Measurements from ENCODE around the gene PCSK6. TPM values are rescaled to one million over a fixed set of nuclear protein-coding genes. Genes with fewer than 3 reads are reported as not detected.

PCSK6 gene
- total RNA-seq, 1 experiment from 2014 or later = 3.7 TPM

- ChIA-PET CTCF (no interaction called here), POLR2A (ENCODE audit: unreplicated experiment) (no interaction called here)
- no peak overlapping the region for H3K4me2 ChIP-seq (ENCODE audit: low read length)
- H3K27me3 ChIP-seq (ENCODE audit: low read length) = peaks cover 22% of the 10 kb centered on the region
- H3K9me2 ChIP-seq (replicated peaks; ENCODE audit: low read length) = no peaks in the 10 kb centered on the region
- no peak overlapping the region for H3K4me3 ChIP-seq (ENCODE audit: low read length)
- no peaks in the 10 kb centered on the region for H3K9me3 ChIP-seq (ENCODE audit: low read length)
- no peak for TF ChIP-seq CTCF (conservative IDR thresholded peaks at IDR 0.05; ENCODE audit: low read depth, low read length)
- no peak for TF ChIP-seq EZH2 (IDR thresholded peaks at IDR 0.05; ENCODE audit: low read length, unreplicated experiment)
- no peak for TF ChIP-seq EZH2phosphoT487 (IDR thresholded peaks at IDR 0.05; ENCODE audit: borderline replicate concordance, low read length)
- DNase-seq (no peak), ATAC-seq (no peak)
- no TSS peak for BruUV-seq (replicated peaks)
- H3K4me1 ChIP-seq (ENCODE audit: insufficient read depth, low read length) = no peaks in the 10 kb centered on the region
- no peak overlapping the region for H2AFZ ChIP-seq (ENCODE audit: low read length)
- H3K9ac ChIP-seq (ENCODE audit: low read length) = no peak overlapping the region
- H3K27ac ChIP-seq (ENCODE audit: low read length) = no peak overlapping the region
- H4K20me1 ChIP-seq (ENCODE audit: low read length) = no peaks in the 10 kb centered on the region
- H3K36me3 ChIP-seq (ENCODE audit: low read depth, low read length) = no peaks in the 10 kb centered on the region
- no peaks in the 10 kb centered on the region for H3F3A ChIP-seq (ENCODE audit: low read length, unreplicated experiment)
- intact Hi-C loops (cut with micrococcal nuclease) = no loop called here
- H3K79me2 ChIP-seq (ENCODE audit: low read length) = no peaks in the 10 kb centered on the region
Measured at GRCh38 chr15:101429191-101429590, 60.3 kb downstream of the PCSK6 start.

GRCh38 chr15:101428758-101429157 is 60.7 kb downstream of the PCSK6 start:
- intact Hi-C loops (cut with micrococcal nuclease) = no loop called here
- H3K36me3 ChIP-seq (ENCODE audit: low read depth, low read length) = no peaks in the 10 kb centered on the region
- BruUV-seq (replicated peaks) = no TSS peak
- H3K27me3 ChIP-seq (ENCODE audit: low read length) = peaks cover 25% of the 10 kb centered on the region
- no peaks in the 10 kb centered on the region for H3K9me2 ChIP-seq (replicated peaks; ENCODE audit: low read length)
- POLR2A ChIA-PET (ENCODE audit: unreplicated experiment) = no interaction called here
- no peak for TF ChIP-seq EZH2 (IDR thresholded peaks at IDR 0.05; ENCODE audit: low read length, unreplicated experiment)
- no peak for TF ChIP-seq CTCF (conservative IDR thresholded peaks at IDR 0.05; ENCODE audit: low read depth, low read length)
- TF ChIP-seq EZH2phosphoT487 (IDR thresholded peaks at IDR 0.05; ENCODE audit: borderline replicate concordance, low read length) = no peak
- H3K4me3 ChIP-seq (ENCODE audit: low read length) = no peak overlapping the region
- H4K20me1 ChIP-seq (ENCODE audit: low read length) = no peaks in the 10 kb centered on the region
- H3K9me3 ChIP-seq (ENCODE audit: low read length) = no peaks in the 10 kb centered on the region
- ATAC-seq (no peak), DNase-seq (no peak)
- H3K27ac ChIP-seq (ENCODE audit: low read length) = no peak overlapping the region
- H3K9ac ChIP-seq (ENCODE audit: low read length) = no peak overlapping the region
- H3K79me2 ChIP-seq (ENCODE audit: low read length) = no peaks in the 10 kb centered on the region
- H2AFZ ChIP-seq (ENCODE audit: low read length) = no peak overlapping the region
- no peak overlapping the region for H3K4me2 ChIP-seq (ENCODE audit: low read length)
- H3K4me1 ChIP-seq (ENCODE audit: insufficient read depth, low read length) = no peaks in the 10 kb centered on the region
- H3F3A ChIP-seq (ENCODE audit: low read length, unreplicated experiment) = no peaks in the 10 kb centered on the region
- CTCF ChIA-PET = no interaction called here

GRCh38 chr15:101427606-101428487 is 61.7 kb downstream of the PCSK6 start:
- intact Hi-C loops (cut with micrococcal nuclease) = no loop called here

More at GRCh38 chr15:101427606-101428487, 61.7 kb downstream of the PCSK6 start:
- ChIA-PET CTCF (no interaction called here), POLR2A (ENCODE audit: unreplicated experiment) (no interaction called here)
- H3K9me3 ChIP-seq (ENCODE audit: low read length) = no peaks in the 10 kb centered on the region
- no peaks in the 10 kb centered on the region for H4K20me1 ChIP-seq (ENCODE audit: low read length)
- peaks cover 23% of the 10 kb centered on the region for H3K27me3 ChIP-seq (ENCODE audit: low read length)
- DNase-seq (no peak), ATAC-seq (no peak)
- H3K36me3 ChIP-seq (ENCODE audit: low read depth, low read length) = no peaks in the 10 kb centered on the region
- H3K4me1 ChIP-seq (ENCODE audit: insufficient read depth, low read length) = no peaks in the 10 kb centered on the region
- no peak overlapping the region for H3K27ac ChIP-seq (ENCODE audit: low read length)
- TF ChIP-seq EZH2phosphoT487 (IDR thresholded peaks at IDR 0.05; ENCODE audit: borderline replicate concordance, low read length) = no peak
- no peak for TF ChIP-seq EZH2 (IDR thresholded peaks at IDR 0.05; ENCODE audit: low read length, unreplicated experiment)
- TF ChIP-seq CTCF (conservative IDR thresholded peaks at IDR 0.05; ENCODE audit: low read depth, low read length) = no peak
- H3K4me2 ChIP-seq (ENCODE audit: low read length) = no peak overlapping the region
- no peak overlapping the region for H2AFZ ChIP-seq (ENCODE audit: low read length)
- H3K9me2 ChIP-seq (replicated peaks; ENCODE audit: low read length) = no peaks in the 10 kb centered on the region
- no TSS peak for BruUV-seq (replicated peaks)
- H3F3A ChIP-seq (ENCODE audit: low read length, unreplicated experiment) = no peaks in the 10 kb centered on the region
- no peaks in the 10 kb centered on the region for H3K79me2 ChIP-seq (ENCODE audit: low read length)
- no peak overlapping the region for H3K9ac ChIP-seq (ENCODE audit: low read length)
- H3K4me3 ChIP-seq (ENCODE audit: low read length) = no peak overlapping the region

All from PC-3 (cell line).